Mesenchymal stem cell (in vitro differentiated cells and primary cell): ENCODE data around the gene SCUBE1.
A peak's percentile ranks its signal among the peaks of the same experiment; 100 is the strongest.

Experiments
- DNase-seq: peaks from one replicate; pipeline ENCODE4 v3.0.0-alpha.2; 2013
- H2AFZ ChIP-seq: one replicate; pipeline ENCODE4 v1.6.1; 2013; ENCODE audit warnings: low read depth, mild to moderate bottlenecking, control low read depth, inconsistent platforms, low read length, moderate library complexity
- H2AK5ac ChIP-seq: 2 replicates; pipeline ENCODE4 v1.6.1; 2013; ENCODE audit warnings: low read length, moderate library complexity, mild to moderate bottlenecking, inconsistent platforms; ENCODE audit not compliant: severe bottlenecking
- H2BK120ac ChIP-seq: one replicate; pipeline ENCODE4 v1.6.1; 2013; ENCODE audit warnings: low read depth, mild to moderate bottlenecking, inconsistent platforms, low read length, moderate library complexity
- H2BK12ac ChIP-seq, 2 experiments: one replicate each; pipeline ENCODE4 v1.6.1; 2013; ENCODE audit warnings: inconsistent platforms in 2 of 2, low read length in 2 of 2, mild to moderate bottlenecking in 2 of 2, moderate library complexity in 2 of 2, control low read depth in 1 of 2
- H2BK15ac ChIP-seq: one replicate; pipeline ENCODE4 v1.6.1; 2013; ENCODE audit warnings: mild to moderate bottlenecking, low read depth, inconsistent platforms; ENCODE audit not compliant: poor library complexity, severe bottlenecking
- H2BK5ac ChIP-seq: 2 replicates; pipeline ENCODE4 v1.6.1; 2013; ENCODE audit warnings: low read depth, mild to moderate bottlenecking, low read length, control low read depth, inconsistent platforms; ENCODE audit not compliant: poor library complexity, severe bottlenecking
- H3K14ac ChIP-seq, 2 experiments: one replicate each; pipeline ENCODE4 v1.6.1; 2013; ENCODE audit warnings: inconsistent platforms in 2 of 2, low read length in 2 of 2, control low read depth in 1 of 2, mild to moderate bottlenecking in 1 of 2, moderate library complexity in 1 of 2
- H3K18ac ChIP-seq, 2 experiments: one replicate each; pipeline ENCODE4 v1.6.1; 2013; ENCODE audit warnings: inconsistent platforms in 2 of 2, low read length in 2 of 2, control low read depth in 1 of 2, low read depth in 1 of 2, mild to moderate bottlenecking in 1 of 2
- H3K23ac ChIP-seq, 2 experiments: one replicate each; pipeline ENCODE4 v1.6.1; 2013; ENCODE audit warnings: inconsistent platforms in 2 of 2, low read length in 2 of 2, mild to moderate bottlenecking in 2 of 2, moderate library complexity in 2 of 2, control low read depth in 1 of 2
- H3K27ac ChIP-seq: 2 replicates; pipeline ENCODE4 v1.5.1; 2013; ENCODE audit warnings: mild to moderate bottlenecking, moderate library complexity, low read length, control low read depth, inconsistent platforms; ENCODE audit not compliant: poor library complexity, severe bottlenecking
- H3K27me3 ChIP-seq, 2 experiments: 2 replicates each; pipeline versions ENCODE4 v1.6.1 to v1.7.0; 2013; ENCODE audit warnings: low read length in 2 of 2, mild to moderate bottlenecking in 2 of 2, moderate library complexity in 2 of 2, control low read depth in 1 of 2, inconsistent platforms in 1 of 2; ENCODE audit not compliant: control insufficient read depth in 1 of 2, insufficient read depth in 1 of 2
- H3K36me3 ChIP-seq, 2 experiments: 2 replicates each; pipeline versions ENCODE4 v1.6.1 to v1.7.0; 2013; ENCODE audit warnings: low read length in 2 of 2, control low read depth in 1 of 2, inconsistent platforms in 1 of 2, low read depth in 1 of 2, mild to moderate bottlenecking in 1 of 2; ENCODE audit not compliant: insufficient read depth in 2 of 2, control insufficient read depth in 1 of 2
- H3K4ac ChIP-seq, 2 experiments: one replicate each; pipeline ENCODE4 v1.6.1; 2013; ENCODE audit warnings: inconsistent platforms in 2 of 2, low read length in 2 of 2, mild to moderate bottlenecking in 2 of 2, moderate library complexity in 2 of 2, control low read depth in 1 of 2, low read depth in 1 of 2
- H3K4me1 ChIP-seq: 2 replicates; pipeline ENCODE4 v1.6.1; 2013; ENCODE audit warnings: low read depth, low read length, control low read depth; ENCODE audit not compliant: control insufficient read depth, insufficient read depth
- H3K4me2 ChIP-seq: 2 replicates; pipeline ENCODE4 v1.6.1; 2013; ENCODE audit warnings: low read length, mild to moderate bottlenecking, inconsistent platforms; ENCODE audit not compliant: poor library complexity, severe bottlenecking
- H3K4me3 ChIP-seq, 2 experiments: 2 replicates each; pipeline versions ENCODE4 v1.5.1 to v1.7.0; 2013; ENCODE audit warnings: low read length in 2 of 2, mild to moderate bottlenecking in 2 of 2, control low read depth in 1 of 2, low read depth in 1 of 2; ENCODE audit not compliant: insufficient read depth in 1 of 2
- H3K79me1 ChIP-seq: replicated peaks from 2 replicates; pipeline ENCODE4 v1.6.1; 2013; ENCODE audit warnings: mild to moderate bottlenecking, control low read depth, low read length, inconsistent platforms; ENCODE audit not compliant: poor library complexity, severe bottlenecking
- H3K9ac ChIP-seq: 2 replicates; pipeline ENCODE4 v1.7.0; 2013; ENCODE audit warnings: mild to moderate bottlenecking, low read length, moderate library complexity
- H3K9me3 ChIP-seq: 2 replicates; pipeline ENCODE4 v1.7.0; 2013; ENCODE audit warnings: mild to moderate bottlenecking, low read length; ENCODE audit not compliant: control insufficient read depth
- H4K8ac ChIP-seq: one replicate; pipeline ENCODE4 v1.6.1; 2013; ENCODE audit warnings: inconsistent platforms, mild to moderate bottlenecking, low read length, moderate library complexity
- H4K91ac ChIP-seq: one replicate; pipeline ENCODE4 v1.6.1; 2013; ENCODE audit warnings: mild to moderate bottlenecking, low read length, inconsistent platforms
- WGBS: methylation state at CpG from one replicate; pipeline ENCODE4 v1.1.7; 2013; ENCODE audit warnings: mixed read lengths; 5-methylcytosine and 5-hydroxymethylcytosine counted together

SCUBE1 gene

DNA sequence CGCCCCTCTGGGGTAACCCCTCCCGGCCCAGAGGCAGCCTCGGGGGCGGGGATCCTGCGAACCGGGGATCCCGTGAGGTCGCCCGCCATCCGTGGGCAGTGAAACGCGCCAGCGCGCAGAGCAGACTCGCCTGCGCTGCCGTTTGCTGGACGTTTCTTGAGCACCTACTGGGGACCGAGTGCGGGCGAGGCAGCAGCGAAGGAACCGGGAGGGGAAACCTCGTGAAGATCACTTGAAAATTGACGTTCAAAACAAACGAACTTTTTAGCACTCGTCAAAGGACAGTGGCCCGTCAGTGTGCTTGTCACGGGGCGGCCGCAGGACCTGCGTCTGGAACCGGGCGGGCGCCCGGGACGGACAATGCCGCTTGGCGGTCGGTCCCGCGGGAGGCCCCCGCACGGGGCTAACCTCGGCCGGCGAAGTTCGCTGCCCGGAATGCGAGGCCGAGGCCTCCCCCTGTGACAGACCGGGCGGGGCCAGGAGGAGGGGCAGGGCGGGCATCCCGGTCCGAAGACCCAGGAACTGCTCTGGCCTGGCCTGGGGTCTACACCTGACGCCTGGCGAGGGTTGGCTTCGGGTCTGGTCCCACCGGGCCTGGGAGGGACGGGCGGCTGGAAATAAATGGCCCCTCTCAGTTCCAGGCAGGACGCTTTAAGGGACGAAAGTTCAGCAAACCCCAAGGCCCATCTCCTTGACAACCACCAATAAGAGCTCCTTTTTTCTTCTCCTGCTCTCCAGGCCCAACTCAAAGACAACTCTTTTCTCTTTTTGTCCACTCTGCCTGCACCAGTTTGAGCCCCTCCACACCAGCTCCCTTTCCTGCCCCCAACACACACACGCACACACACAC, 723 bp upstream of the SCUBE1 start:
- Histone ChIP-seq H3K27ac (no peak overlapping the region), H3K9ac (no peak overlapping the region), H3K4ac (no peak overlapping the region), H3K4me3 (no peak overlapping the region), H2BK5ac (no peak overlapping the region), H2BK120ac (no peak overlapping the region), H2AFZ (no peak overlapping the region), H4K91ac (no peak overlapping the region), H3K23ac (no peak overlapping the region), H3K4me1 (peaks cover 13% of the 10 kb centered on the region), H3K36me3 (no peaks in the 10 kb centered on the region), H3K9me3 (no peaks in the 10 kb centered on the region), H2AK5ac (no peak overlapping the region), H3K18ac (no peak overlapping the region), H3K27me3 (peaks cover 77 to 83% of the 10 kb centered on the region in 2 experiments), H2BK12ac (no peak overlapping the region), H3K4me2 (no peak overlapping the region), H4K8ac (no peak overlapping the region), H3K14ac (no peak overlapping the region), H2BK15ac (no peak overlapping the region), H3K79me1 (no peaks in the 10 kb centered on the region)
- DNase-seq = no peak
- WGBS = 14% methylated on average over 58 of the region's 65 CpGs

DNA sequence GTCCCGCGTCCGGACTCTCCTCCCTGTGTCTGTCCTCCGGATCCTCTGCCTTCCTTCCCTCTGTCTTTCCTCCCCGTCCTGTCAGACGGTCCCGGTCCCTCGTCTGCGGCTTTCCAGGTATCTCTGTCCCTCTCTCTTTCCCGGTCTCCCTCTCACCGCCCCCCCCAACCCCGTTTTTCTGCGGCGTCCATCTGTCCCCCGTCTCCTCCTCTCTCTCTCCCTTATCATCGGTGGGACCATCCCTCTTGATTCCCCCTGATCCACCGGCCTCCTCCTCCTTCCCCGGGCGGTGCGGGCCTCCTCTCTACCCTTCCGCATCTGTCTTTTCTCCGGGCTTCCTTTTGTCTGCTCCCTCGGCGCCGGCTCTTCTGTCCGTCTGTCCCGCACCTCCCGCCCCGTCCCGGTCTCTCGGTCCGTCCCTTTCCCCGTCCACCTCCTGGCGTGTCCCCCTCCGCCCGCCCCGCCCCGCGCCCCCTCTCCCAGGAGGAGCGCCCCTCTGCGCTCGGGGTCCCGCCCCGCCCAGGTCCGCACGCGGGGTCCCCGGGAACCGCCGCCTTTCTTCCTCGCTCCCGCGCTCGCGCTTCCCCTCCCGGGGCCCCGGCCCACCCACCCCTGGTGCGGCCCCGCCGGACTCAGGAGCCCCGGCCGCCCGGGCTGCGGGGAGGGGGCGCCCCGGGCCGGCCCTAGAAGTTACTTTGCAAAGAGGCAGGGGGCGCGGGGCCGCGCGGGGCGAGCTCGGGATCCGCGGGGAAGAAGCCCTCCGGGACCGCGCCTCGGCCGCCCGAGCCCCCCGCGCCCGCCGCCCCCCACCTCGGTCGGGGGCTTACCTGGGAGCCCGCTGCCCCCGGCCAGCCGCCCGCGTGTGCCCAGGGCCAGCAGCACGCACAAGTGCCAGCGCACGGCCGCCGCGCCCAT, 568 bp downstream of the SCUBE1 start:
- H2BK120ac ChIP-seq = no peak overlapping the region
- WGBS = 2% methylated on average over 42 of the region's 99 CpGs
- no peak overlapping the region for H3K27ac ChIP-seq
- H2BK5ac ChIP-seq = no peak overlapping the region
- no peak overlapping the region for H4K91ac ChIP-seq
- peak overlapping the region; percentile 29 for H3K4me2 ChIP-seq
- H3K4me3 ChIP-seq = no peak overlapping the region
- H2AK5ac ChIP-seq = no peak overlapping the region
- H4K8ac ChIP-seq = no peak overlapping the region
- no peak overlapping the region for H2BK12ac ChIP-seq
- DNase-seq = no peak
- H3K4me1 ChIP-seq = peaks cover 13% of the 10 kb centered on the region
- no peak overlapping the region for H2AFZ ChIP-seq
- H2BK15ac ChIP-seq = no peak overlapping the region
- no peak overlapping the region for H3K18ac ChIP-seq
- H3K23ac ChIP-seq = no peak overlapping the region
- peaks cover 80 to 82% of the 10 kb centered on the region in 2 experiments for H3K27me3 ChIP-seq
- no peaks in the 10 kb centered on the region for H3K79me1 ChIP-seq
- H3K9me3 ChIP-seq = no peaks in the 10 kb centered on the region
- no peak overlapping the region for H3K4ac ChIP-seq
- H3K9ac ChIP-seq = no peak overlapping the region
- H3K14ac ChIP-seq = no peak overlapping the region
- H3K36me3 ChIP-seq = no peaks in the 10 kb centered on the region

DNA sequence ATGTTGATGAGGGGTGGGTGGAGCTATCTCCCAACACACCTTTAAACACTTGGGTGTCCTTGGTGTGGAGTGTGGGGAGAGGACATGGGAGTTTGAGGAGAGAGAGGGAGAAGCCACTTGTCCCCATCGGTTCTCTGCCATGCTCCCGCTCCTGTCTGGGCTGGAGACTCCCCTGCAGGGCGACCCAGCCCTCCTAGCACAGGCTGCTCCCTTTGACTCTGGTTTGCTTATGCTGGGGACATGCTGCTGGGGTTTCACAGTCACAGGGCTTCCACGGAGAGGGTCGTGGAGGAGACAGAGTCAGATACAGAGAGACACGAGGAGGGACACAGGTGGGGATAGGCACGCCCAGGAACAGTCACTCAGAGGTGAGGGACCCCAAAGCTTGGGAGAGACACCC, 1.6 kb downstream of the SCUBE1 start:
- no peak overlapping the region for H3K14ac ChIP-seq
- no peak overlapping the region for H2BK12ac ChIP-seq
- H4K8ac ChIP-seq = no peak overlapping the region
- H3K36me3 ChIP-seq = no peaks in the 10 kb centered on the region
- no peak overlapping the region for H3K4me3 ChIP-seq
- H2AFZ ChIP-seq = no peak overlapping the region
- no peak overlapping the region for H3K4me2 ChIP-seq
- H3K27ac ChIP-seq = no peak overlapping the region
- no peaks in the 10 kb centered on the region for H3K9me3 ChIP-seq
- H3K27me3 ChIP-seq = peaks cover 78 to 84% of the 10 kb centered on the region in 2 experiments
- no peak overlapping the region for H2BK120ac ChIP-seq
- no peak overlapping the region for H3K9ac ChIP-seq
- H4K91ac ChIP-seq = no peak overlapping the region
- no peak overlapping the region for H3K23ac ChIP-seq
- H2AK5ac ChIP-seq = no peak overlapping the region
- no peaks in the 10 kb centered on the region for H3K79me1 ChIP-seq
- no peak overlapping the region for H2BK5ac ChIP-seq
- no peak overlapping the region for H2BK15ac ChIP-seq
- peaks cover 13% of the 10 kb centered on the region for H3K4me1 ChIP-seq
- no peak overlapping the region for H3K18ac ChIP-seq
- WGBS = 38% methylated on average over 7 of the region's 7 CpGs
- no peak for DNase-seq
- H3K4ac ChIP-seq = no peak overlapping the region

DNA sequence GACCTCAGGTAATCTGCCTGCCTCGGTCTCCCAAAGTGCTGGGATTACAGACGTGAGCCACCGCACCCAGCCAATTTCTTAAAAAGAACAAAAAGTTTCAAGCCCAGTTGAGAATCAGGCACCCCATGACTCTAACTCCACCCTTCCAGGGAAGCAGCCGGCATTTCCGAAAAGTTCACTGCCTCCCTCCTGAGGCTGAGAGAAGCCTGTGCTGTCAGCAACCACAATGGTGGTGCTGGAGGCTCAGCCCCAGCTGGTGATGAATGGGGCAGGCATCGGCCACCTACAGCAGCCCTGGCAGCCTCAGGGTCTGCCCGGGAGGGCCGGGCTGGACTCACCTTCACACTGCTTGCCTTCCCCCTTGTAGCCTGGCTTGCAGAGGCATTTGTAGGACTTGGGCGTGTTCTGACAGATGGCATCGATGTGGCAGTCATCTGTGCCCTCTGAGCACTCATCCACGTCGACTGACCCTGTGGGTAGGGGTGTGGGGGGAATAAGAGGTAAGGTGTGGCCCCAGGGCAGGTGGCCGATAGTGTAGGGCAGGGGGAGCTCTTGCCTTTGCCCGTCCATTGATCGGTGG, 4.3 kb downstream of the SCUBE1 start:
- Histone ChIP-seq H3K4me2 (no peak overlapping the region), H2BK15ac (no peak overlapping the region), H3K4me3 (no peak overlapping the region), H4K8ac (no peak overlapping the region), H3K27ac (no peak overlapping the region), H3K4me1 (peaks cover 10% of the 10 kb centered on the region), H3K9me3 (no peaks in the 10 kb centered on the region), H4K91ac (no peak overlapping the region), H3K27me3 (peaks cover 65 to 75% of the 10 kb centered on the region in 2 experiments), H3K14ac (no peak overlapping the region), H3K36me3 (no peaks in the 10 kb centered on the region), H3K23ac (no peak overlapping the region), H2AK5ac (no peak overlapping the region), H3K18ac (no peak overlapping the region), H3K9ac (no peak overlapping the region), H3K79me1 (no peaks in the 10 kb centered on the region), H3K4ac (no peak overlapping the region), H2BK12ac (no peak overlapping the region), H2AFZ (no peak overlapping the region), H2BK5ac (no peak overlapping the region), H2BK120ac (no peak overlapping the region)
- no peak for DNase-seq
- 76% methylated on average over 15 of the region's 15 CpGs for WGBS
